GM23248 (cell line): ENCODE results near the gene BCL7B. TPM values are rescaled to one million over a fixed set of nuclear protein-coding genes. Genes with fewer than 3 reads are reported as not detected.
A peak's percentile ranks its signal among the peaks of the same experiment; 100 is the strongest.

ENCODE experiments used
- DNase-seq: peaks from one replicate; pipeline ENCODE4 v3.0.0-alpha.2; 2015
- H2AFZ ChIP-seq: fragments of 200-600 bp; sonication (generic); 2 replicates; pipeline ENCODE4 v1.6.1; 2016; ENCODE audit warnings: antibody characterized with exemption
- H3F3A ChIP-seq: fragments of 200-600 bp; sonication (generic); 2 replicates; pipeline ENCODE4 v1.6.1; 2016; ENCODE audit warnings: mild to moderate bottlenecking, antibody characterized with exemption, mixed run types; ENCODE audit not compliant: insufficient read depth
- H3K27ac ChIP-seq: fragments of 200-600 bp; sonication (generic); 2 replicates; pipeline ENCODE4 v1.5.1; 2016; ENCODE audit warnings: mild to moderate bottlenecking
- H3K27me3 ChIP-seq: fragments of 200-600 bp; sonication (generic); replicated peaks from 2 replicates; pipeline ENCODE4 v1.6.1; 2016; ENCODE audit warnings: mild to moderate bottlenecking; ENCODE audit not compliant: insufficient read depth
- H3K36me3 ChIP-seq: fragments of 200-600 bp; sonication (generic); 2 replicates; pipeline ENCODE4 v1.6.1; 2016; ENCODE audit warnings: low read depth, mild to moderate bottlenecking
- H3K4me1 ChIP-seq: fragments of 200-600 bp; sonication (generic); 2 replicates; pipeline ENCODE4 v1.6.1; 2016; ENCODE audit warnings: mild to moderate bottlenecking; ENCODE audit not compliant: insufficient read depth
- H3K4me2 ChIP-seq: fragments of 200-600 bp; sonication (generic); one replicate; pipeline ENCODE4 v1.6.1; 2016; ENCODE audit warnings: mild to moderate bottlenecking; ENCODE audit not compliant: unreplicated experiment
- H3K4me3 ChIP-seq: fragments of 200-600 bp; sonication (generic); 2 replicates; pipeline ENCODE4 v1.5.1; 2016; ENCODE audit warnings: mild to moderate bottlenecking
- H3K79me2 ChIP-seq: fragments of 200-600 bp; sonication (generic); 2 replicates; pipeline ENCODE4 v1.6.1; 2016; ENCODE audit warnings: mild to moderate bottlenecking; ENCODE audit not compliant: insufficient read depth
- H3K9ac ChIP-seq: fragments of 200-600 bp; sonication (generic); 2 replicates; pipeline ENCODE4 v1.6.1; 2016; ENCODE audit warnings: mild to moderate bottlenecking
- H3K9me2 ChIP-seq: fragments of 200-600 bp; sonication (generic); 2 replicates; pipeline ENCODE4 v1.6.1; 2016; ENCODE audit warnings: mixed run types, mild to moderate bottlenecking, moderate library complexity; ENCODE audit not compliant: insufficient read depth
- H3K9me3 ChIP-seq: fragments of 200-600 bp; sonication (generic); one replicate; pipeline ENCODE4 v1.6.1; 2017; ENCODE audit warnings: low read depth
- H4K20me1 ChIP-seq: fragments of 200-600 bp; sonication (generic); 2 replicates; pipeline ENCODE4 v1.6.0; 2016; ENCODE audit not compliant: insufficient read depth
- EZH2 ChIP-seq: fragments of 200-600 bp; sonication (generic); IDR thresholded peaks from 2 replicates; pipeline ENCODE4 v1.6.1; 2018; ENCODE audit warnings: antibody characterized with exemption, mild to moderate bottlenecking; ENCODE audit not compliant: insufficient read depth, poor library complexity, severe bottlenecking
- EZH2phosphoT487 ChIP-seq: fragments of 200-600 bp; sonication (generic); IDR thresholded peaks from 2 replicates; pipeline ENCODE4 v1.6.1; 2018; ENCODE audit warnings: antibody characterized with exemption, moderate library complexity, mild to moderate bottlenecking, low read depth; ENCODE audit not compliant: insufficient read depth
- WGBS, 2 experiments: methylation state at CpG; one replicate each; pipeline ENCODE4 v1.1.6; 2015 to 2017; ENCODE audit warnings: low lambda C conversion rate in 2 of 2, low coverage in 1 of 2; ENCODE audit errors: missing lambda C conversion rate in 2 of 2; 5-methylcytosine and 5-hydroxymethylcytosine counted together
- in situ Hi-C: fragments of 300-500 bp; cut with MboI; formaldehyde crosslinking; loops from 2 replicates; pipeline ENCODE4 v1.15.0; 2020
- polyA plus RNA-seq: library from polyadenylated mRNA; unstranded; fragments of >200 nt; fragmentation: Nextera tagmentation; extraction: Ambion mirVana; gene quantifications from 2 replicates; pipeline ENCODE4 v1.2.1, GENCODE V29; 2016
- total RNA-seq: library from RNA; depleted of rRNA; stranded (reverse); fragments of >200 nt; shearing (Covaris generic); gene quantifications from 2 replicates; pipeline ENCODE4 v1.2.3, GENCODE V29; 2014

BCL7B gene
- total and polyA plus RNA-seq, 2 experiments from 2014 or later, result 24.8 to 72.6 TPM

- no peaks in the 10 kb centered on the region for H3K9me2 ChIP-seq
- WGBS, 2 experiments, result 75 to 79% methylated on average over 8 of the region's 8 CpGs
- H2AFZ ChIP-seq, result no peak overlapping the region
- DNase-seq, result no peak
- H3K4me3 ChIP-seq, result no peak overlapping the region
- H3K4me2 ChIP-seq, result no peak overlapping the region
- no peaks in the 10 kb centered on the region for H3K9me3 ChIP-seq
- H3K4me1 ChIP-seq, result no peaks in the 10 kb centered on the region
- H4K20me1 ChIP-seq, result no peaks in the 10 kb centered on the region; the same call in 1 of the 2 replicates
- H3K36me3 ChIP-seq, result peaks cover 63% of the 10 kb centered on the region
- no peak overlapping the region for H3K27ac ChIP-seq
- no peaks in the 10 kb centered on the region for H3F3A ChIP-seq
- in situ Hi-C loops, result no loop called here
- no peak overlapping the region for H3K9ac ChIP-seq
- no peak for TF ChIP-seq EZH2phosphoT487
- no peak for TF ChIP-seq EZH2
- H3K27me3 ChIP-seq, result no peaks in the 10 kb centered on the region
- H3K79me2 ChIP-seq, result peaks cover 100% of the 10 kb centered on the region
Observed at GRCh38 chr7:73512018-73512780, 45.3 kb downstream of the BCL7B start.

DNA sequence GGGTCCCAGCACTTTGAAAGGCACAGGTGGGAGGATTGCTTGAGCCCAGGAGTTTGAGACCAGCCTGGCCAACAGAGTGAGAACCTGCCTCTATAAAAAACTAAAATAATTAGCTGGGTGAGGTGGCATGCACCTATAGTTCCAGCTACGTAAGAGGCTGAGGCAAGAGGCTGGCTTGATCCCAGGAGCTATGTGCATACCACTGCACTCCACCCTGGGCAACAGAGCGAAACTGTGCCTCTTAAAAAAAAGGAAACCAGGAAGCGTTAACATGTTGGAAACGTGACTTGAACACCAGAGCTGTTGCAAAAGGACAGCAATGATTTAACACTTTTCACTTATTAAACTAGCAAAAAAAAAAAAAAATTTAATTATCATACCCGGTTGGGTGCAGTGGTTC, 48.0 kb downstream of the BCL7B start:
- peaks cover 77% of the 10 kb centered on the region for H3K36me3 ChIP-seq
- no peaks in the 10 kb centered on the region for H3K4me1 ChIP-seq
- TF ChIP-seq EZH2 (no peak), EZH2phosphoT487 (no peak)
- in situ Hi-C loops, result no loop called here
- no peaks in the 10 kb centered on the region for H3K9me3 ChIP-seq
- H3F3A ChIP-seq, result no peaks in the 10 kb centered on the region
- peaks cover 100% of the 10 kb centered on the region for H3K79me2 ChIP-seq
- H3K9ac ChIP-seq, result no peak overlapping the region
- H3K27me3 ChIP-seq, result no peaks in the 10 kb centered on the region
- H3K4me3 ChIP-seq, result no peak overlapping the region
- H2AFZ ChIP-seq, result no peak overlapping the region
- no peak overlapping the region for H3K27ac ChIP-seq
- H4K20me1 ChIP-seq, result no peaks in the 10 kb centered on the region; the same call in 1 of the 2 replicates
- H3K9me2 ChIP-seq, result no peaks in the 10 kb centered on the region
- 82 to 90% methylated on average over 5 of the region's 5 CpGs for WGBS, 2 experiments
- no peak overlapping the region for H3K4me2 ChIP-seq
- no peak for DNase-seq

GRCh38 chr7:73507556-73507955, 49.9 kb downstream of the BCL7B start:
- no peak overlapping the region for H3K9ac ChIP-seq
- H3K4me1 ChIP-seq, result no peaks in the 10 kb centered on the region
- no peaks in the 10 kb centered on the region for H3F3A ChIP-seq
- H3K4me2 ChIP-seq, result no peak overlapping the region
- TF ChIP-seq EZH2 (no peak), EZH2phosphoT487 (no peak)
- no peaks in the 10 kb centered on the region; the same call in 1 of the 2 replicates for H4K20me1 ChIP-seq
- H3K9me3 ChIP-seq, result no peaks in the 10 kb centered on the region
- H3K4me3 ChIP-seq, result no peak overlapping the region
- 98 to 100% methylated on average over 2 of the region's 2 CpGs for WGBS, 2 experiments
- H3K27ac ChIP-seq, result no peak overlapping the region
- peaks cover 100% of the 10 kb centered on the region for H3K79me2 ChIP-seq
- no peak overlapping the region for H2AFZ ChIP-seq
- H3K36me3 ChIP-seq, result peaks cover 77% of the 10 kb centered on the region
- no peaks in the 10 kb centered on the region for H3K27me3 ChIP-seq
- DNase-seq, result peak; percentile 20
- H3K9me2 ChIP-seq, result no peaks in the 10 kb centered on the region
- in situ Hi-C loops, result no loop called here

DNA sequence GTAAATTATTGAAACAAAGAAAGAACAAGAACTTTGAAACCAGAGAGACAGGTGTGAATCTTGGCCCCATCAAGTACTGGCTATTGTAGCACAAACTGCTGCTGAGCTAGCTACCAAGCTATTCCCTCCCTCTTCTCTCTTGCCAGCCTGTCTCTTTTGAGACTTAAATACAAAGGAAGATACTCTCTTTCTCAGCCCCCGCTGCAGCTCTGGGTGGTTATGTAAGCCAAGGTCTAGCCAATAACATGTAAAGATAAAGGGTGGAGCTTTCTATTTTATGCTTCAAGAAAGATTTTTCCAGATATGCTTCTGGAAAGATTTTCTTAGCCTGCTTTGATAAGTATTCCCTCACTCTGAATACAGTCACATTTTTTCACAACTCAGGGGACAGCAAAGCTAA, 52.6 kb downstream of the BCL7B start:
- in situ Hi-C loops, result no loop called here
- no peak overlapping the region for H3K4me3 ChIP-seq
- H3K9ac ChIP-seq, result no peak overlapping the region
- H3F3A ChIP-seq, result no peaks in the 10 kb centered on the region
- no peaks in the 10 kb centered on the region for H3K9me2 ChIP-seq
- DNase-seq, result no peak
- H3K9me3 ChIP-seq, result no peaks in the 10 kb centered on the region
- TF ChIP-seq EZH2phosphoT487 (no peak), EZH2 (no peak)
- H2AFZ ChIP-seq, result no peak overlapping the region
- no peak overlapping the region for H3K4me2 ChIP-seq
- no peaks in the 10 kb centered on the region; the same call in 1 of the 2 replicates for H4K20me1 ChIP-seq
- no peak overlapping the region for H3K27ac ChIP-seq
- H3K27me3 ChIP-seq, result no peaks in the 10 kb centered on the region
- no peaks in the 10 kb centered on the region for H3K4me1 ChIP-seq
- peaks cover 70% of the 10 kb centered on the region for H3K36me3 ChIP-seq
- H3K79me2 ChIP-seq, result peaks cover 100% of the 10 kb centered on the region
- WGBS, 2 experiments, result 94 to 97% methylated on average over 1 of the region's 1 CpG
